Activated CD8-positive, alpha-beta memory T cell treated with anti-CD3 and anti-CD28 coated beads, Interleukin-2, amount 10 ng/mL, durations not matched to agents 7 days and 5 days (primary cell): ENCODE results near the gene GNPDA1. TPM values are rescaled to one million over a fixed set of nuclear protein-coding genes. Genes with fewer than 3 reads are reported as not detected.

ENCODE experiments used
- ATAC-seq: fragments of 150-1000 bp; cut with Tn5 transposase; one replicate; pipeline ENCODE4 v1.10.0; 2021; ENCODE audit warnings: moderate library complexity
- CTCF ChIA-PET: fragments of 350-600 bp; sonication (Branson Sonifier 250); formaldehyde crosslinking; loops from one replicate; lab custom pipeline; 2021; ENCODE audit warnings: antibody characterized with exemption; lab: Charles Lee
- DNase-seq: peaks from one replicate; pipeline ENCODE4 v3.0.0-alpha.2; 2020
- H3K27ac Mint-ChIP-seq: one replicate; pipeline ENCODE4 v1.8.0; 2021; ENCODE audit warnings: mild to moderate bottlenecking, mixed read lengths
- H3K27me3 Mint-ChIP-seq: one replicate; pipeline ENCODE4 v1.8.0; 2021; ENCODE audit warnings: mixed read lengths
- H3K36me3 Mint-ChIP-seq: one replicate; pipeline ENCODE4 v1.8.0; 2021; ENCODE audit warnings: mild to moderate bottlenecking, mixed read lengths
- H3K4me1 Mint-ChIP-seq: one replicate; pipeline ENCODE4 v1.8.0; 2021; ENCODE audit warnings: mixed read lengths
- H3K4me3 Mint-ChIP-seq: one replicate; pipeline ENCODE4 v1.8.0; 2021; ENCODE audit warnings: mild to moderate bottlenecking, moderate library complexity, mixed read lengths
- H3K9me3 Mint-ChIP-seq: one replicate; pipeline ENCODE4 v1.8.0; 2022; ENCODE audit warnings: low read depth, mixed read lengths
- total RNA-seq, 2 experiments: library from RNA; stranded (reverse); gene quantifications; one replicate each; pipeline ENCODE4 v1.2.3, GENCODE V29; 2021

The GNPDA1 gene
- total RNA-seq, 2 experiments from 2014 or later: 7.7 to 10.0 TPM

GRCh38 chr5:141969783-141970771 is 42.8 kb downstream of the GNPDA1 start:
- peak overlapping the region; percentile 92 for H3K27ac Mint-ChIP-seq
- no peak for ATAC-seq
- peaks cover 22% of the 10 kb centered on the region for H3K36me3 Mint-ChIP-seq
- CTCF ChIA-PET: interaction anchor here (0.8 to 6.5 kb wide), 35 partner anchors 8 to 743 kb away, joined by 3 to 95 read pairs (median 6); partner anchors contain the start of genes DELE1, GNPDA1, HDAC3 and PCDH12
- peaks cover 32% of the 10 kb centered on the region for H3K4me1 Mint-ChIP-seq
- no peaks in the 10 kb centered on the region for H3K27me3 Mint-ChIP-seq
- H3K9me3 Mint-ChIP-seq: no peaks in the 10 kb centered on the region
- peak; percentile 49 for DNase-seq
- peak overlapping the region; percentile 88 for H3K4me3 Mint-ChIP-seq

GRCh38 chr5:141968914-141969608 is 43.8 kb downstream of the GNPDA1 start, which contains the start of gene RNF14:
TSS of gene RNF14 (plus strand) at chr5:141969105. CDS start at chr5:141973589, 4,484 bp downstream.
- DNase-seq: peak; percentile 97
- H3K27me3 Mint-ChIP-seq: no peaks in the 10 kb centered on the region
- peaks cover 15% of the 10 kb centered on the region for H3K36me3 Mint-ChIP-seq
- H3K27ac Mint-ChIP-seq: peak within 1 kb of the TSS; percentile 92
- ATAC-seq: peak; percentile 97
- peaks cover 28% of the 10 kb centered on the region for H3K4me1 Mint-ChIP-seq
- CTCF ChIA-PET: interaction anchor here (0.8 to 6.5 kb wide), 42 partner anchors 9 to 405 kb away, joined by 3 to 95 read pairs (median 5); partner anchors contain the start of genes DELE1, FCHSD1, GNPDA1 and HDAC3
- no peaks in the 10 kb centered on the region for H3K9me3 Mint-ChIP-seq
- peak within 1 kb of the TSS; percentile 88 for H3K4me3 Mint-ChIP-seq

- Mint-ChIP-seq H3K4me3 (no peak overlapping the region), H3K27ac (no peak overlapping the region), H3K4me1 (peaks cover 21% of the 10 kb centered on the region), H3K27me3 (no peaks in the 10 kb centered on the region), H3K36me3 (peaks cover 6% of the 10 kb centered on the region), H3K9me3 (no peaks in the 10 kb centered on the region)
- CTCF ChIA-PET: interaction anchor here (4.1 kb wide), 1 partner anchor 274 kb away, joined by 44 read pairs; no protein-coding TSS in a partner anchor
- ATAC-seq: no peak
- no peak for DNase-seq
These were observed 45.9 kb downstream of the GNPDA1 start for GRCh38 chr5:141966963-141967333.

GRCh38 chr5:141966275-141966962 is 46.4 kb downstream of the GNPDA1 start:
- no peaks in the 10 kb centered on the region for H3K9me3 Mint-ChIP-seq
- H3K36me3 Mint-ChIP-seq: peaks cover 4% of the 10 kb centered on the region
- H3K27me3 Mint-ChIP-seq: no peaks in the 10 kb centered on the region
- peaks cover 26% of the 10 kb centered on the region for H3K4me1 Mint-ChIP-seq
- ATAC-seq: no peak
- no peak overlapping the region for H3K27ac Mint-ChIP-seq
- CTCF ChIA-PET: no interaction called here
- DNase-seq: no peak
- H3K4me3 Mint-ChIP-seq: no peak overlapping the region

- no peaks in the 10 kb centered on the region for H3K36me3 Mint-ChIP-seq
- ATAC-seq (no peak), DNase-seq (no peak)
- H3K27me3 Mint-ChIP-seq: no peaks in the 10 kb centered on the region
- CTCF ChIA-PET: interaction anchor here (1.1 to 8.0 kb wide), 4 partner anchors 22 to 916 kb away, joined by 3 to 103 read pairs (median 10); no protein-coding TSS in a partner anchor
- H3K9me3 Mint-ChIP-seq: no peaks in the 10 kb centered on the region
- no peak overlapping the region for H3K4me3 Mint-ChIP-seq
- no peak overlapping the region for H3K27ac Mint-ChIP-seq
- peaks cover 30% of the 10 kb centered on the region for H3K4me1 Mint-ChIP-seq
These were observed 47.8 kb downstream of the GNPDA1 start for GRCh38 chr5:141965071-141965470.

- DNase-seq: no peak
- no peak for ATAC-seq
- Mint-ChIP-seq H3K4me1 (peaks cover 37% of the 10 kb centered on the region), H3K27ac (no peak overlapping the region), H3K9me3 (no peaks in the 10 kb centered on the region), H3K36me3 (no peaks in the 10 kb centered on the region), H3K27me3 (no peaks in the 10 kb centered on the region), H3K4me3 (no peak overlapping the region)
- CTCF ChIA-PET: interaction anchor here (0.8 to 8.0 kb wide), 5 partner anchors 21 to 271 kb away, joined by 3 to 103 read pairs (median 5); partner anchors contain the start of gene DELE1
These were observed 49.1 kb downstream of the GNPDA1 start for GRCh38 chr5:141963701-141964100.

GRCh38 chr5:141961466-141961865 is 51.4 kb downstream of the GNPDA1 start:
- peak overlapping the region; percentile 79 for H3K27ac Mint-ChIP-seq
- H3K4me3 Mint-ChIP-seq: no peak overlapping the region

GRCh38 chr5:141960449-141961323 is 52.1 kb downstream of the GNPDA1 start:
- H3K9me3 Mint-ChIP-seq: no peaks in the 10 kb centered on the region
- no peaks in the 10 kb centered on the region for H3K27me3 Mint-ChIP-seq

More at GRCh38 chr5:141961466-141961865, 51.4 kb downstream of the GNPDA1 start:
- no peaks in the 10 kb centered on the region for H3K36me3 Mint-ChIP-seq
- no peak for DNase-seq
- no peaks in the 10 kb centered on the region for H3K9me3 Mint-ChIP-seq
- no peak for ATAC-seq
- peaks cover 45% of the 10 kb centered on the region for H3K4me1 Mint-ChIP-seq
- H3K27me3 Mint-ChIP-seq: no peaks in the 10 kb centered on the region
- CTCF ChIA-PET: interaction anchor here (0.7 to 8.0 kb wide), 51 partner anchors 9 to 839 kb away, joined by 3 to 195 read pairs (median 5); partner anchors contain the start of genes ARAP3, DELE1, FCHSD1 and GNPDA1

GRCh38 chr5:141960018-141960417 is 52.8 kb downstream of the GNPDA1 start:
- H3K36me3 Mint-ChIP-seq: no peaks in the 10 kb centered on the region
- H3K4me3 Mint-ChIP-seq: no peak overlapping the region
- H3K27me3 Mint-ChIP-seq: no peaks in the 10 kb centered on the region
- CTCF ChIA-PET: interaction anchor here (1.0 to 8.0 kb wide), 40 partner anchors 9 to 326 kb away, joined by 3 to 195 read pairs (median 6); partner anchors contain the start of genes ARAP3, DELE1, FCHSD1 and GNPDA1
- H3K9me3 Mint-ChIP-seq: no peaks in the 10 kb centered on the region
- no peak overlapping the region for H3K27ac Mint-ChIP-seq
- no peak for ATAC-seq
- H3K4me1 Mint-ChIP-seq: peaks cover 45% of the 10 kb centered on the region
- DNase-seq: peak; percentile 46

More at GRCh38 chr5:141960449-141961323, 52.1 kb downstream of the GNPDA1 start:
- H3K4me1 Mint-ChIP-seq: peaks cover 45% of the 10 kb centered on the region
- no peaks in the 10 kb centered on the region for H3K36me3 Mint-ChIP-seq
- CTCF ChIA-PET: interaction anchor here (0.7 to 8.0 kb wide), 60 partner anchors 9 to 840 kb away, joined by 3 to 195 read pairs (median 4); partner anchors contain the start of genes ARAP3, DELE1, FCHSD1 and GNPDA1
- DNase-seq: peak; percentile 94
- H3K4me3 Mint-ChIP-seq: peak overlapping the region; percentile 29
- peak overlapping the region; percentile 79 for H3K27ac Mint-ChIP-seq
- ATAC-seq: peak; percentile 96

- H3K4me1 Mint-ChIP-seq: peaks cover 45% of the 10 kb centered on the region
- CTCF ChIA-PET: interaction anchor here (1.2 to 8.0 kb wide), 12 partner anchors 7 to 265 kb away, joined by 3 to 195 read pairs (median 34); partner anchors contain the start of genes DELE1, PCDH1 and RNF14
- ATAC-seq: no peak
- no peaks in the 10 kb centered on the region for H3K27me3 Mint-ChIP-seq
- H3K36me3 Mint-ChIP-seq: no peaks in the 10 kb centered on the region
- H3K4me3 Mint-ChIP-seq: peak overlapping the region; percentile 18
- peak; percentile 36 for DNase-seq
- peak overlapping the region; percentile 54 for H3K27ac Mint-ChIP-seq
- H3K9me3 Mint-ChIP-seq: no peaks in the 10 kb centered on the region
These were observed 54.2 kb downstream of the GNPDA1 start for GRCh38 chr5:141958546-141959172.

GRCh38 chr5:141958113-141958512 is 54.7 kb downstream of the GNPDA1 start, which contains the start of gene PCDH12:
TSS of gene PCDH12 (minus strand) at chr5:141958202. CDS start at chr5:141957851, 351 bp downstream.
- Mint-ChIP-seq H3K36me3 (no peaks in the 10 kb centered on the region), H3K27me3 (no peaks in the 10 kb centered on the region), H3K4me1 (peaks cover 45% of the 10 kb centered on the region), H3K9me3 (no peaks in the 10 kb centered on the region), H3K4me3 (peak within 1 kb of the TSS; percentile 18), H3K27ac (peak within 1 kb of the TSS; percentile 54)
- CTCF ChIA-PET: interaction anchor here (1.4 to 8.0 kb wide), 8 partner anchors 13 to 264 kb away, joined by 3 to 195 read pairs (median 80); partner anchors contain the start of genes DELE1, PCDH1 and RNF14
- DNase-seq: peak; percentile 53
- ATAC-seq: peak; percentile 24
